Panc1 (cell line): ENCODE data around the gene ARHGEF5. TPM values are rescaled to one million over a fixed set of nuclear protein-coding genes. Genes with fewer than 3 reads are reported as not detected.

Experiments
- ATAC-seq: fragments of 200-7000 bp; cut with Tn5 transposase; 2 replicates; pipeline ENCODE4 v1.9.1; 2020; ENCODE audit warnings: mild to moderate bottlenecking, moderate library complexity
- BruUV-seq: library from RNA; stranded (reverse); fragments of 400-500 nt; replicated peaks from 2 replicates; lab custom pipeline; 2021; lab: Mats Ljungman, UMichigan
- CTCF ChIA-PET: fragments of 300-600 bp; sonication (Branson Sonifier 250); formaldehyde crosslinking; loops from one replicate; lab custom pipeline; 2022; ENCODE audit warnings: antibody characterized with exemption; lab: Charles Lee
- POLR2A ChIA-PET: fragments of 300-600 bp; sonication (Branson Sonifier 250); formaldehyde crosslinking; loops from one replicate; lab custom pipeline; 2022; ENCODE audit warnings: antibody characterized with exemption; lab: Charles Lee
- DNase-seq: peaks from one replicate; pipeline ENCODE4 v3.0.0-alpha.2; 2010; ENCODE audit warnings: low read depth, low spot score
- H3K27ac ChIP-seq: 2 replicates; pipeline ENCODE4 v1.5.1; 2011; ENCODE audit warnings: mild to moderate bottlenecking, low read length, inconsistent platforms
- H3K27me3 ChIP-seq: fragments of 200-500 bp; sonication (Bioruptor generic); 2 replicates; pipeline ENCODE4 v1.6.0; 2014; ENCODE audit warnings: low read length, inconsistent platforms; ENCODE audit not compliant: control insufficient read depth, insufficient read depth
- H3K36me3 ChIP-seq: fragments of 200-500 bp; sonication (Bioruptor generic); 2 replicates; pipeline ENCODE4 v1.5.1; 2014; ENCODE audit warnings: inconsistent platforms, mild to moderate bottlenecking, low read length, moderate library complexity; ENCODE audit not compliant: control insufficient read depth, insufficient read depth
- H3K4me1 ChIP-seq: 2 replicates; pipeline ENCODE4 v1.5.1; 2011; ENCODE audit warnings: inconsistent platforms, mild to moderate bottlenecking, low read length, moderate library complexity; ENCODE audit not compliant: control insufficient read depth, insufficient read depth
- H3K4me3 ChIP-seq, 2 experiments: 2 replicates each; pipeline ENCODE4 v1.5.1; 2011 to 2012; ENCODE audit warnings: low read depth in 2 of 2, low read length in 2 of 2, mild to moderate bottlenecking in 2 of 2, inconsistent platforms in 1 of 2, moderate library complexity in 1 of 2
- H3K9me3 ChIP-seq: fragments of 200-500 bp; sonication (Bioruptor generic); 2 replicates; pipeline ENCODE4 v1.5.1; 2014; ENCODE audit warnings: low read depth, mild to moderate bottlenecking, inconsistent platforms, low read length, moderate library complexity; ENCODE audit not compliant: control insufficient read depth, insufficient read depth
- POLR2AphosphoS5 ChIP-seq: IDR thresholded peaks from 2 replicates; pipeline ENCODE4 v1.6.1; 2012; ENCODE audit warnings: mild to moderate bottlenecking, low read depth, low read length, moderate library complexity
- SIN3A ChIP-seq: IDR thresholded peaks from 2 replicates; pipeline ENCODE4 v1.6.1; 2012; ENCODE audit warnings: low read depth, mild to moderate bottlenecking, low read length, moderate library complexity, borderline replicate concordance; ENCODE audit not compliant: insufficient read depth
- TCF7L2 ChIP-seq: IDR thresholded peaks from 2 replicates; pipeline ENCODE4 v1.6.1; 2011; ENCODE audit warnings: mild to moderate bottlenecking, low read depth, low read length, inconsistent platforms
- in situ Hi-C: cut with HindIII; loops from 2 replicates; pipeline ENCODE4 v1.10.0; 2016; ENCODE audit warnings: low sequenced_read_pairs, low pct_unique_long_range_greater_than_20kb
- intact Hi-C: fragments of 100-400 bp; cut with micrococcal nuclease; formaldehyde crosslinking; loops from one replicate; pipeline ENCODE4 v1.10.0; 2022; ENCODE audit not compliant: unreplicated experiment
- total RNA-seq: library from RNA; stranded (reverse); gene quantifications from one replicate; pipeline ENCODE4 v1.2.1, GENCODE V29; 2021; ENCODE audit not compliant: unreplicated experiment
- TF ChIP-seq, protein P1 (sequence below), 2 experiments: IDR thresholded peaks; 2 replicates each; pipeline ENCODE4 v1.6.1; 2011 to 2012; ENCODE audit warnings: low read depth in 2 of 2, control low read depth in 1 of 2, low read length in 1 of 2, mild to moderate bottlenecking in 1 of 2, moderate library complexity in 1 of 2; ENCODE audit not compliant: insufficient read depth in 1 of 2
- TF ChIP-seq, protein P2 (sequence below): fragments of 450-650 bp; IDR thresholded peaks from 2 replicates; pipeline ENCODE4 v1.5.1; 2017; ENCODE audit warnings: mild to moderate bottlenecking

ARHGEF5 gene
- total RNA-seq, 1 experiment from 2014 or later: 37.1 TPM

DNA sequence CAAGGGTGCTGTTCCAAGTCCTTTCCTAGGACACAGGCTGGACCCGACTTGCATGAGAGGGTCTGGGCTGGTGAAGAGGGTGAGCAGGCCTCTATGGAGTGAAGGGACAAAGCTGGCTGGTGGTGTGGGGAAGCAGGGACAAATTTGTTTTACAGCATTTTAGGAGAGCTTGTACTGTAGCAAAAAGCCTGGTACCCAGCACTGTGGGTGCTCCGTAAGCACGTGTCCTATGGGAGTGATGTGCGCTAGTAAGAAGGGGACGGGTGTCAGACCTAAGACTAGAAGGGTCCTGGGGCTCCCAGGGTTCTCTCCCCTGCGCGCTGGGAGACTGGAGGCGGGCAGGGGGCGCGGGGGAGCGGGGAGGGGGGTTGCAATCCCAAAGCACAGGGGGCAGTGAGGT lies 47.9 kb downstream of the ARHGEF5 start:
- Histone ChIP-seq H3K27me3 (peaks cover 2% of the 10 kb centered on the region; the same call in 1 of the 2 replicates), H3K36me3 (no peaks in the 10 kb centered on the region), H3K4me1 (no peaks in the 10 kb centered on the region), H3K27ac (no peak overlapping the region), H3K9me3 (no peaks in the 10 kb centered on the region), H3K4me3 (no peak overlapping the region)
- intact Hi-C loops: no loop called here
- TF ChIP-seq, protein P1, sequence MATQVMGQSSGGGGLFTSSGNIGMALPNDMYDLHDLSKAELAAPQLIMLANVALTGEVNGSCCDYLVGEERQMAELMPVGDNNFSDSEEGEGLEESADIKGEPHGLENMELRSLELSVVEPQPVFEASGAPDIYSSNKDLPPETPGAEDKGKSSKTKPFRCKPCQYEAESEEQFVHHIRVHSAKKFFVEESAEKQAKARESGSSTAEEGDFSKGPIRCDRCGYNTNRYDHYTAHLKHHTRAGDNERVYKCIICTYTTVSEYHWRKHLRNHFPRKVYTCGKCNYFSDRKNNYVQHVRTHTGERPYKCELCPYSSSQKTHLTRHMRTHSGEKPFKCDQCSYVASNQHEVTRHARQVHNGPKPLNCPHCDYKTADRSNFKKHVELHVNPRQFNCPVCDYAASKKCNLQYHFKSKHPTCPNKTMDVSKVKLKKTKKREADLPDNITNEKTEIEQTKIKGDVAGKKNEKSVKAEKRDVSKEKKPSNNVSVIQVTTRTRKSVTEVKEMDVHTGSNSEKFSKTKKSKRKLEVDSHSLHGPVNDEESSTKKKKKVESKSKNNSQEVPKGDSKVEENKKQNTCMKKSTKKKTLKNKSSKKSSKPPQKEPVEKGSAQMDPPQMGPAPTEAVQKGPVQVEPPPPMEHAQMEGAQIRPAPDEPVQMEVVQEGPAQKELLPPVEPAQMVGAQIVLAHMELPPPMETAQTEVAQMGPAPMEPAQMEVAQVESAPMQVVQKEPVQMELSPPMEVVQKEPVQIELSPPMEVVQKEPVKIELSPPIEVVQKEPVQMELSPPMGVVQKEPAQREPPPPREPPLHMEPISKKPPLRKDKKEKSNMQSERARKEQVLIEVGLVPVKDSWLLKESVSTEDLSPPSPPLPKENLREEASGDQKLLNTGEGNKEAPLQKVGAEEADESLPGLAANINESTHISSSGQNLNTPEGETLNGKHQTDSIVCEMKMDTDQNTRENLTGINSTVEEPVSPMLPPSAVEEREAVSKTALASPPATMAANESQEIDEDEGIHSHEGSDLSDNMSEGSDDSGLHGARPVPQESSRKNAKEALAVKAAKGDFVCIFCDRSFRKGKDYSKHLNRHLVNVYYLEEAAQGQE (IDR thresholded peaks at IDR 0.05; ENCODE audit: insufficient read depth in 1 of 2, low read depth in 2 of 2, low read length in 1 of 2): no peak
- TF ChIP-seq, protein P2, sequence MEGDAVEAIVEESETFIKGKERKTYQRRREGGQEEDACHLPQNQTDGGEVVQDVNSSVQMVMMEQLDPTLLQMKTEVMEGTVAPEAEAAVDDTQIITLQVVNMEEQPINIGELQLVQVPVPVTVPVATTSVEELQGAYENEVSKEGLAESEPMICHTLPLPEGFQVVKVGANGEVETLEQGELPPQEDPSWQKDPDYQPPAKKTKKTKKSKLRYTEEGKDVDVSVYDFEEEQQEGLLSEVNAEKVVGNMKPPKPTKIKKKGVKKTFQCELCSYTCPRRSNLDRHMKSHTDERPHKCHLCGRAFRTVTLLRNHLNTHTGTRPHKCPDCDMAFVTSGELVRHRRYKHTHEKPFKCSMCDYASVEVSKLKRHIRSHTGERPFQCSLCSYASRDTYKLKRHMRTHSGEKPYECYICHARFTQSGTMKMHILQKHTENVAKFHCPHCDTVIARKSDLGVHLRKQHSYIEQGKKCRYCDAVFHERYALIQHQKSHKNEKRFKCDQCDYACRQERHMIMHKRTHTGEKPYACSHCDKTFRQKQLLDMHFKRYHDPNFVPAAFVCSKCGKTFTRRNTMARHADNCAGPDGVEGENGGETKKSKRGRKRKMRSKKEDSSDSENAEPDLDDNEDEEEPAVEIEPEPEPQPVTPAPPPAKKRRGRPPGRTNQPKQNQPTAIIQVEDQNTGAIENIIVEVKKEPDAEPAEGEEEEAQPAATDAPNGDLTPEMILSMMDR: no peak
- no peak for TF ChIP-seq TCF7L2
- no peak for TF ChIP-seq POLR2AphosphoS5
- no peak for TF ChIP-seq SIN3A
- in situ Hi-C loops: no loop called here
- ChIA-PET POLR2A (no interaction called here), CTCF (no interaction called here)
- DNase-seq (no peak), ATAC-seq (no peak)
- no TSS peak for BruUV-seq

DNA sequence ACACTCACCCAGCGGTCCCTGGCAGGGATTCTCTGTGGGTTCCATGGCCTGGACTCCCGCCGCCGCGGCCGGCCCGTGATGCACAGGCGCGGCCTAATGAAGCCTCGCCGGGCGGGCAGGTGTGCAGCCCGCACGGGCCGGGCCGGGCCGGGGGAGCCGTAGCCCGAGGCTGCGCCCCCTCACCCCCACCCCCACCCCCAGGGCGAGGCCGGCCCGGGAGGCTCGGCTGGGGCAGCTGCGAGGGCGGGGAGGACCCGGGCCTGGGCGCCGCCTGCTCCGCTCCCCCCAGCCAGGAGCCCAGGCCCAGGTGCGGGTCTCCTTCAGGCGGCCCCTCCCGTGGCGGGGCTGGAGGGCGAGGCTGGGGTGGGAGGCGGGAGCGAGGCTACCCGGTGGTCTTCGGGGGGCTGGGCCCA lies 48.5 kb downstream of the ARHGEF5 start, which contains the start of gene NOBOX:
NOBOX (minus strand) TSS at position 45 of the 413 bp plus-strand sequence.
- CTCF ChIA-PET: no interaction called here
- intact Hi-C loops: no loop called here
- Histone ChIP-seq H3K27me3 (peaks cover 2% of the 10 kb centered on the region; the same call in 1 of the 2 replicates), H3K4me3 (no peak within 1 kb of the TSS), H3K9me3 (no peaks in the 10 kb centered on the region), H3K27ac (no peak within 1 kb of the TSS), H3K36me3 (no peaks in the 10 kb centered on the region), H3K4me1 (no peaks in the 10 kb centered on the region)
- POLR2A ChIA-PET: no interaction called here
- BruUV-seq: no TSS peak
- in situ Hi-C loops: no loop called here
- TF ChIP-seq SIN3A: no peak
- DNase-seq: no peak
- ATAC-seq: no peak

DNA sequence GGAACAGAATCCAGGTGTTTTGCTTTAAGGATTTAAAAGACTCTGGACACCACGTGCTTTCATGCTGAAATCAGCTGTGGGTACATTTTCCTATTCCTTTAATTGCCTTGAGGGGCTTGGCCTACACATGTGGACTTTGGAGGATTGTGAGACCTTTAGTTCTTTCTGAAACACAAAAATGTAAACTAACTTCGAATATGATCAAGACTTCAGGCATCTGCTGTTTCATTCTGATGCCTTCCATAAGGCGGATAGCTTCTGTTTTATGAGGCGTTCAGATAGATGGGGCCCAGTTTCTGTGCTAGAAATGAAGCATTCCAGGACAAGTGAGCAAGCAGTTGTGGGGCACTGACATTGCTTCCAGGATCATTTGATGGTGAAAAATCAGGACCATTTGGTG lies 49.7 kb downstream of the ARHGEF5 start:
- H3K4me3 ChIP-seq: no peak overlapping the region
- intact Hi-C loops: no loop called here
- ChIA-PET CTCF (no interaction called here), POLR2A (no interaction called here)
- ATAC-seq: no peak
- in situ Hi-C loops: no loop called here
- H3K27me3 ChIP-seq: peaks cover 4% of the 10 kb centered on the region; the same call in 1 of the 2 replicates
- no peak overlapping the region for H3K27ac ChIP-seq
- no TSS peak for BruUV-seq
- TF ChIP-seq, protein P2: no peak
- TF ChIP-seq, protein P1 (IDR thresholded peaks at IDR 0.05; ENCODE audit: insufficient read depth in 1 of 2, low read depth in 2 of 2, low read length in 1 of 2): no peak
- TF ChIP-seq TCF7L2: no peak
- no peak for TF ChIP-seq SIN3A
- TF ChIP-seq POLR2AphosphoS5: no peak
- H3K4me1 ChIP-seq: no peaks in the 10 kb centered on the region
- H3K9me3 ChIP-seq: no peaks in the 10 kb centered on the region
- H3K36me3 ChIP-seq: no peaks in the 10 kb centered on the region
- DNase-seq: no peak
